Measurements from ENCODE around the gene ABHD12.

DNA sequence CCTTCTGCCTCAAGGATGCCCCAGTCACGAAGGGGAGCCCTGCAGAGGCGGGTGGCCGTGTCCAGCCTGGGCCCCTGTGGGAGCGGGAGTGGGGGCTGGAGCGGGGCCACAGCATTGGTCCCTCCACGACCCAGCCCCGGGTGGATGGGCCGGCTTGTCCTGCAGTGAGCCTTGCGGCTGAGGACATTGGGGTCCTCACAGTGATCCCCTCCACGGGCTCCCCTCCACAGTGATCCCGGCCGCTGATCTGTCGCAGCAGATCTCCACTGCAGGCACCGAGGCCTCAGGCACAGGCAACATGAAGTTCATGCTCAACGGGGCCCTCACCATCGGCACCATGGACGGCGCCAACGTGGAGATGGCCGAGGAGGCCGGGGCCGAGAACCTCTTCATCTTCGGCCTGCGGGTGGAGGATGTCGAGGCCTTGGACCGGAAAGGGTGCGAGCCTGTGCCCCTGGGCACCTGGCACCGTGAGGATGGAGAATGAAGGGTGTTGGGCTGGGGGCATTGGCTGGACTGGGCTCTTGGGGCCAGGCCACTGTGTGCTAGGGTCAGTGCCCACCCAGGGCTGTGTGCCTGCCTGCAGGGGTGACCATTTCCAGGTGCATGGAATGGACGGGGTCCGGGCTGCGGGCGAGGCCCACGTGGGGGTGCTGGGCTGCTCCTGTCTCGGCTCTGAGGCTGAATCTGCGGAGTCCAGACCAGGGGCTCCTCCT, 98.3 kb downstream of the ABHD12 start:
- TF ChIP-seq, protein P1, sequence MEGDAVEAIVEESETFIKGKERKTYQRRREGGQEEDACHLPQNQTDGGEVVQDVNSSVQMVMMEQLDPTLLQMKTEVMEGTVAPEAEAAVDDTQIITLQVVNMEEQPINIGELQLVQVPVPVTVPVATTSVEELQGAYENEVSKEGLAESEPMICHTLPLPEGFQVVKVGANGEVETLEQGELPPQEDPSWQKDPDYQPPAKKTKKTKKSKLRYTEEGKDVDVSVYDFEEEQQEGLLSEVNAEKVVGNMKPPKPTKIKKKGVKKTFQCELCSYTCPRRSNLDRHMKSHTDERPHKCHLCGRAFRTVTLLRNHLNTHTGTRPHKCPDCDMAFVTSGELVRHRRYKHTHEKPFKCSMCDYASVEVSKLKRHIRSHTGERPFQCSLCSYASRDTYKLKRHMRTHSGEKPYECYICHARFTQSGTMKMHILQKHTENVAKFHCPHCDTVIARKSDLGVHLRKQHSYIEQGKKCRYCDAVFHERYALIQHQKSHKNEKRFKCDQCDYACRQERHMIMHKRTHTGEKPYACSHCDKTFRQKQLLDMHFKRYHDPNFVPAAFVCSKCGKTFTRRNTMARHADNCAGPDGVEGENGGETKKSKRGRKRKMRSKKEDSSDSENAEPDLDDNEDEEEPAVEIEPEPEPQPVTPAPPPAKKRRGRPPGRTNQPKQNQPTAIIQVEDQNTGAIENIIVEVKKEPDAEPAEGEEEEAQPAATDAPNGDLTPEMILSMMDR (IDR thresholded peaks at IDR 0.05), result no peak
- TF ChIP-seq POLR2A (IDR thresholded peaks at IDR 0.05), result no peak

Measured in uterus (tissue), 2 donors.